ENCODE measurements around the gene LYAR. TPM values are rescaled to one million over a fixed set of nuclear protein-coding genes. Genes with fewer than 3 reads are reported as not detected.

LYAR gene
- total and polyA plus RNA-seq, 2 of the 13 experiments (the other 11 are each of a cell fraction or from before 2014, with no cell fraction given): 7.8 to 94.2 TPM

GRCh38 chr4:4327652-4328121, 37.7 kb upstream of the LYAR start:
- Histone ChIP-seq H3K4me3 (replicated peaks in 1 of 3; ENCODE audit: insufficient read depth in 1 of 3, low read depth in 2 of 3, low read length in 3 of 3) (peak overlapping the region; percentile 4 to 63 (median 44); a peak in 5 of 6 replicates), H2AFZ (ENCODE audit: low read length) (peak overlapping the region; percentile 82)
- POLR2A ChIA-PET: interaction anchor here (1.4 kb wide), 1 partner anchor 68 kb away, joined by 4 read pairs; no protein-coding TSS in a partner anchor
- no peak for TF ChIP-seq SIN3A (IDR thresholded peaks at IDR 0.05; ENCODE audit: borderline replicate concordance, low read depth, low read length)
- no peak for TF ChIP-seq KMT2A (CRISPR knock-in tag; IDR thresholded peaks at IDR 0.05)
- TF ChIP-seq E2F5 (CRISPR knock-in tag; conservative IDR thresholded peaks at IDR 0.05): no peak
- TF ChIP-seq ZFAT (CRISPR knock-in tag; conservative IDR thresholded peaks at IDR 0.05): no peak
- no peak for TF ChIP-seq NFE2L1 (CRISPR knock-in tag; IDR thresholded peaks at IDR 0.05; ENCODE audit: borderline replicate concordance)
- TF ChIP-seq PATZ1 (CRISPR knock-in tag; IDR thresholded peaks at IDR 0.05): peak; percentile 76
- TF ChIP-seq TMF1 (CRISPR knock-in tag; IDR thresholded peaks at IDR 0.05; ENCODE audit: low read depth): no peak
- no peak for TF ChIP-seq ZSCAN5A (CRISPR knock-in tag; IDR thresholded peaks at IDR 0.05; ENCODE audit: borderline replicate concordance)
- TF ChIP-seq ZNF576 (CRISPR knock-in tag; IDR thresholded peaks at IDR 0.05): no peak
- peak; percentile 69; the same call in 1 of the 2 replicates for TF ChIP-seq ZNF296 (CRISPR knock-in tag; conservative IDR thresholded peaks at IDR 0.05)
- TF ChIP-seq ZFP91 (CRISPR knock-in tag; IDR thresholded peaks at IDR 0.05; ENCODE audit: borderline replicate concordance): peak; percentile 73; the same call in 1 of the 2 replicates

More at GRCh38 chr4:4327652-4328121, 37.7 kb upstream of the LYAR start:
- peak; percentile 62 for DNase-seq (ENCODE audit: low spot score)
- WGBS (ENCODE audit: low lambda C conversion rate): 15% methylated on average over 12 of the region's 22 CpGs
- in situ Hi-C loops (cut with HindIII; ENCODE audit: extremely low pct_ligation_motif_present, low pct_unique_long_range_greater_than_20kb): loop anchor here (5.0 kb wide), 1 partner anchor 35 kb away; the partner anchor contains the start of genes LYAR and ZBTB49
- no peaks in the 10 kb centered on the region for H3K27me3 ChIP-seq (ENCODE audit: control insufficient read depth in 1 of 2, insufficient read depth in 2 of 2, low read length in 2 of 2)
- FAIRE-seq: peak; percentile 65
- CTCF ChIA-PET (ENCODE audit: low intra/inter-chr PET ratio, low total read pairs): no interaction called here
- H3K4me1 ChIP-seq (ENCODE audit: insufficient read depth, low read length): peaks cover 47% of the 10 kb centered on the region
- H4K20me1 ChIP-seq (ENCODE audit: insufficient read depth, low read length): no peaks in the 10 kb centered on the region
- intact Hi-C loops (cut with micrococcal nuclease; ENCODE audit: unreplicated experiment): no loop called here
- peak; percentile 97 for ATAC-seq
- no TSS peak for BruUV-seq (replicated peaks)
- H3K9me3 ChIP-seq (ENCODE audit: low read length): no peaks in the 10 kb centered on the region
- H3K27ac ChIP-seq (ENCODE audit: extremely low read length, insufficient read depth, low read length): no peak overlapping the region
- no peaks in the 10 kb centered on the region for H3K79me2 ChIP-seq (ENCODE audit: insufficient read depth, low read length)
- H3K9ac ChIP-seq (ENCODE audit: insufficient read depth, low read depth, low read length): peak overlapping the region; percentile 27
- H3K36me3 ChIP-seq (replicated peaks in 1 of 2; ENCODE audit: control insufficient read depth in 1 of 2, insufficient read depth in 2 of 2, low read length in 2 of 2): no peaks in the 10 kb centered on the region
- H3K4me2 ChIP-seq (ENCODE audit: low read depth, low read length): peak overlapping the region; percentile 69

Measured in HepG2 (cell line).